ENCODE measurements around the gene HEXB. TPM values are rescaled to one million over a fixed set of nuclear protein-coding genes. Genes with fewer than 3 reads are reported as not detected.

The HEXB gene
- total RNA-seq, 4 donors from 2014 or later = 66.2 to 134 (median 93.9) TPM

DNA sequence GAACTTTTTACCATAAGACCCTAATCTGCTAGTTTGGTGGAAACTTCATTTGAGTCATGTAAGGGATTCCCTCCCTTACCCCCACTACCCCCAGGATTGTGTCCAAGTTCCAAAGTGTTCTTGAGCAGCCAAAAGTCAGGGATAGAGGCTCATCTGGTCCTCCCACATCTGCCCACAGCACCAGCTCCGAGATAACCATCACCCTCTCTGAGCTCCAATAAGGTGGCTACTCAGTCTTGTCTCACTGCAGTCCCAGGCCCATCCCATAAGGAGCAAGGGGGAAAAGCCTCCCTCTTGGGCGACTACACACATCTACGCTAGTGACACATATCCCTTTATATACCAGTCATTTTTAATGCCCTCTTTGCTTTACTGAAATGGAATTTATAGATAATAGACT, 32.5 kb upstream of the HEXB start:
- intact Hi-C loops (cut with DNase I; ENCODE audit: low total_unique reads) = no loop called here
- TF ChIP-seq, protein P1, sequence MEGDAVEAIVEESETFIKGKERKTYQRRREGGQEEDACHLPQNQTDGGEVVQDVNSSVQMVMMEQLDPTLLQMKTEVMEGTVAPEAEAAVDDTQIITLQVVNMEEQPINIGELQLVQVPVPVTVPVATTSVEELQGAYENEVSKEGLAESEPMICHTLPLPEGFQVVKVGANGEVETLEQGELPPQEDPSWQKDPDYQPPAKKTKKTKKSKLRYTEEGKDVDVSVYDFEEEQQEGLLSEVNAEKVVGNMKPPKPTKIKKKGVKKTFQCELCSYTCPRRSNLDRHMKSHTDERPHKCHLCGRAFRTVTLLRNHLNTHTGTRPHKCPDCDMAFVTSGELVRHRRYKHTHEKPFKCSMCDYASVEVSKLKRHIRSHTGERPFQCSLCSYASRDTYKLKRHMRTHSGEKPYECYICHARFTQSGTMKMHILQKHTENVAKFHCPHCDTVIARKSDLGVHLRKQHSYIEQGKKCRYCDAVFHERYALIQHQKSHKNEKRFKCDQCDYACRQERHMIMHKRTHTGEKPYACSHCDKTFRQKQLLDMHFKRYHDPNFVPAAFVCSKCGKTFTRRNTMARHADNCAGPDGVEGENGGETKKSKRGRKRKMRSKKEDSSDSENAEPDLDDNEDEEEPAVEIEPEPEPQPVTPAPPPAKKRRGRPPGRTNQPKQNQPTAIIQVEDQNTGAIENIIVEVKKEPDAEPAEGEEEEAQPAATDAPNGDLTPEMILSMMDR (IDR thresholded peaks at IDR 0.05) = no peak
- TF ChIP-seq POLR2A (IDR thresholded peaks at IDR 0.05) = no peak
- WGBS, 2 donors = 89 to 90% methylated on average over 3 of the region's 3 CpGs
- DNase-seq (ENCODE audit: low spot score in 2 of 2) = no peak
- H3K4me3 ChIP-seq (ENCODE audit: low read depth, poor library complexity, severe bottlenecking) = no peak overlapping the region

DNA sequence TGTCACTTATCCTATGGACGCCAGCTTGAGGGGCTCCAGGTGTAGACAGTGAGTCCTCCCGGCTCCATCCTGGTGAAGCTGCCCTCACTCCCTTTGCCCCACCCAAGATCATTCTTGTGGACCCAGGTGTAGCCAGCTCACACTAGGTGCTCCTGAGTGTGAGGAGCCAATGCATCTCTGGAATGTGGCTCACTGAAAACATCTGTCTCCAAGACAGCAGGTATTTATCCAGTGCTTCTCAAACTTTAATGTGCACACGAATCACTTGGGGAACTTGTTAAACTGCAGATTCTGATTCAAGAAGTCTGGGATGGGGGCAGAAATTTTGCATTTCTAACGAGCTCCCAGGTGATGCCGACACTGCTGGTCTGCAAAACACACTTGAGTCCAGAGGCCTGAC, 31.0 kb upstream of the HEXB start:
- no peak for DNase-seq (ENCODE audit: low spot score in 2 of 2)
- TF ChIP-seq, protein P1 (IDR thresholded peaks at IDR 0.05) = no peak
- TF ChIP-seq POLR2A (IDR thresholded peaks at IDR 0.05) = no peak
- intact Hi-C loops (cut with DNase I; ENCODE audit: low total_unique reads) = no loop called here
- H3K4me3 ChIP-seq (ENCODE audit: low read depth, poor library complexity, severe bottlenecking) = no peak overlapping the region
- WGBS, 2 donors = 69 to 73% methylated on average over 5 of the region's 5 CpGs

DNA sequence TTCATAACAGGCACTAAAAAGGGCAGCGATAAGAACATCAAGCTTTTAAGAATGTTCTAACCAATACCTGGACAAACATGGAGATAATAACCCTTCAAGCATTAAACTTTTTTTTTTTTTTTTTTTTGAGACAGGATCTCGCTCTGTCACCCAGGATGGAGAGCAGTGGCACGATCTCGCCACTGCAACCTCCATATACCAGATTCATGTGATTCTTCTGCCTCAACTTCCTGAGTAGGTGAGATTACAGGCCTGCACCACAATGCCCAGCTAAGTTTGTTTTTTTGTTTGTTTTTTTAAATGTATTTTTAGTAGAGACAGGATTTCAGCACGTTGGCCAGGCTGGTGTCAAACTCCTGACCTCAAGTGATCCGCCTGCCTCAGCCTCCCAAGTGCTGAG, 29.8 kb upstream of the HEXB start:
- TF ChIP-seq POLR2A (IDR thresholded peaks at IDR 0.05) = no peak
- TF ChIP-seq, protein P1 (IDR thresholded peaks at IDR 0.05) = no peak
- DNase-seq (ENCODE audit: low spot score in 2 of 2) = no peak
- H3K4me3 ChIP-seq (ENCODE audit: low read depth, poor library complexity, severe bottlenecking) = no peak overlapping the region
- intact Hi-C loops (cut with DNase I; ENCODE audit: low total_unique reads) = no loop called here
- 83 to 92% methylated on average over 6 of the region's 6 CpGs for WGBS, 2 donors

DNA sequence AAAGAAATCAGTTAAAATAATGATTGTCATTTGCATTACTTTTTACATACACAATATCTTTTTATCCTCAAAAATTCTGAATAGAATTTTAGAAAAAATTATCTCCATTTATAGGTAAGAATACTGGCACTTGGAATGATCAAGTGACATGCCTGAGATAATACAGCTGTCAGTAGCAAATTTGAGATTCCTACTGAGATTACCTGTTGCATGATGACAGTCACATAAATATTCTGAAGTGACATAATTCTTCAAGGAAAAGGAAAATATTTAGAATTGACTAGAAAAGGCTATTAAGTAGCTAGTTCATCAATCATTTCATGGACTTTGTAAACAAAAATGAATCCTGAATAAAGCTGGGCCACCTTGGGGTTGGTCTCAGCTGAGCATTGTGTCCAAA, 29.3 kb upstream of the HEXB start:
- intact Hi-C loops (cut with DNase I; ENCODE audit: low total_unique reads) = no loop called here
- no peak overlapping the region for H3K4me3 ChIP-seq (ENCODE audit: low read depth, poor library complexity, severe bottlenecking)
- DNase-seq (ENCODE audit: low spot score in 2 of 2) = no peak
- TF ChIP-seq, protein P1 (IDR thresholded peaks at IDR 0.05) = no peak
- no peak for TF ChIP-seq POLR2A (IDR thresholded peaks at IDR 0.05)

DNA sequence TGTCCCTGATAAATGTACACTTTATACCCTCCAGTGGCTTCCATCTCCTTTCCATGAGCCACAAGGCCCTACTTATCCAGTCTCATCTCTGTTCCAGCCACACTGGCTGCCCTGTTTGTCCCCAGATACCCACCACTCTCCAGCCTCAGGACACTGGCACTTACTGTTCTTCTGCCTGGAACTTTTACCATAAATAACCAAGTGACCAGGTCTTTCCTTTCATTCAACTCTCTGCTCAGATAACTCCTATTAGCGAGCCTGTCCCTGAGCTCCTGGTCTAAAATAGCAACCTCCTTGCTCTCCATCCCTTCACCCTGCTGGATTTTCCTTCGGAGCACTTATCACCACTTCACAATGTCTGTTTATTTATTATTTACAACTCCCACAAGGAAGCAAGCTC, 27.9 kb upstream of the HEXB start:
- 71 to 77% methylated on average over 2 of the region's 2 CpGs for WGBS, 2 donors
- intact Hi-C loops (cut with DNase I; ENCODE audit: low total_unique reads) = no loop called here
- TF ChIP-seq POLR2A (IDR thresholded peaks at IDR 0.05) = no peak
- TF ChIP-seq, protein P1 (IDR thresholded peaks at IDR 0.05) = no peak
- DNase-seq (ENCODE audit: low spot score in 2 of 2) = no peak
- H3K4me3 ChIP-seq (ENCODE audit: low read depth, poor library complexity, severe bottlenecking) = no peak overlapping the region

DNA sequence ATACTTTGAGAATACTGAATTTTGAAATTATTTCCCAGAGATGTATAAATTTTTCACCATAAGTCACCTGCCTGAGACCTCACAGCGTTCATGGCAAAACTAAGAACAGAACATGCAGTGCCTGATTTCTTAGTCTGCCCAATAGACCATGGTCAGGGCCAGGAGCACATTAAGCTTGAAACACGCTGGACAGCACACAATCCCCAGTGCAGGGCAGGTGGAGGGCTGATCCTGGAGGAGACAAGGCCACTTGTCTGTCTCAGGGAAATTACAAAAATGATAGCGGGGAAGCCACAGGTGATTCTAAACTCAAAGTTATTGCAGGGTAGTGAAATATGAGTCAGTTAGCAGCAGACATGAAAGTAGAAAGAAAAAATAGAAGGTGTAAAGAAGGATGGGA, 25.9 kb upstream of the HEXB start:
- no peak for TF ChIP-seq POLR2A (IDR thresholded peaks at IDR 0.05)
- TF ChIP-seq, protein P1 (IDR thresholded peaks at IDR 0.05) = no peak
- WGBS, 2 donors = 96 to 97% methylated on average over 3 of the region's 3 CpGs
- no peak for DNase-seq (ENCODE audit: low spot score in 2 of 2)
- intact Hi-C loops (cut with DNase I; ENCODE audit: low total_unique reads) = no loop called here
- H3K4me3 ChIP-seq (ENCODE audit: low read depth, poor library complexity, severe bottlenecking) = no peak overlapping the region

Measured in lower leg skin (tissue), 4 donors.